Psoas muscle (tissue), 8 donors: ENCODE data around the gene GUCY2C. TPM values are rescaled to one million over a fixed set of nuclear protein-coding genes. Genes with fewer than 3 reads are reported as not detected.

ENCODE experiments used
- ATAC-seq, 4 donors: fragments of 200-7000 bp; cut with Tn5 transposase; one replicate each; pipeline ENCODE4 v1.9.1; 2020; ENCODE audit warnings: moderate library complexity in 3 of 4, mild to moderate bottlenecking in 2 of 4
- DNase-seq, 2 donors: peaks; one replicate each; pipeline ENCODE4 v3.0.0-alpha.2; 2020
- H3K27ac ChIP-seq: fragments of 200-600 bp; one replicate; pipeline ENCODE4 v1.8.0; 2022
- H3K27me3 ChIP-seq, 3 donors: fragments of 200-600 bp in 1 of 3; one replicate each; pipeline versions ENCODE4 v1.6.1 to v1.8.0; 2013 to 2022; ENCODE audit warnings: low read length in 2 of 3, mild to moderate bottlenecking in 2 of 3, moderate library complexity in 1 of 3; ENCODE audit not compliant: insufficient read depth in 3 of 3
- H3K36me3 ChIP-seq, 2 donors: fragments of 200-600 bp in 1 of 2; one replicate each; pipeline versions ENCODE4 v1.6.1 to v1.8.0; 2013 to 2022; ENCODE audit warnings: low read depth in 1 of 2, mild to moderate bottlenecking in 1 of 2, moderate library complexity in 1 of 2; ENCODE audit not compliant: insufficient read depth in 1 of 2
- H3K4me1 ChIP-seq: fragments of 200-600 bp; one replicate; pipeline ENCODE4 v1.8.0; 2022
- H3K4me3 ChIP-seq: fragments of 200-600 bp; one replicate; pipeline ENCODE4 v1.8.0; 2022; ENCODE audit warnings: mild to moderate bottlenecking
- H3K9me3 ChIP-seq: fragments of 200-600 bp; one replicate; pipeline ENCODE4 v1.8.0; 2022
- CTCF ChIP-seq: fragments of 200-600 bp; IDR thresholded peaks from one replicate; pipeline ENCODE4 v1.8.0; 2022; ENCODE audit warnings: antibody characterized with exemption
- WGBS, 3 donors: extraction: QIAGEN DNeasy Blood & Tissue Kit; methylation state at CpG; one replicate each; pipeline versions ENCODE4 v1.1.6 to v1.1.7; 2013; 5-methylcytosine and 5-hydroxymethylcytosine counted together
- intact Hi-C, 2 donors: fragments of 100-400 bp; cut with DNase I; formaldehyde crosslinking; loops; one replicate each; pipeline versions ENCODE4 v1.11.0 to v1.14.2; 2022
- polyA plus RNA-seq, 3 donors: library from polyadenylated mRNA; stranded (reverse); fragments of 200-250 nt; gene quantifications; one replicate each; pipeline ENCODE4 v1.2.3, GENCODE V29; 2013
- total RNA-seq, 4 donors: library from RNA; stranded (reverse); fragmentation: NEBNext Ultra II Directional in 2 of 4; extraction: Animal tissue kit (Norgen Biotek cat#: 25700) in 2 of 4; gene quantifications; one replicate each; pipeline versions ENCODE4 v1.2.1 to v1.2.4, GENCODE V29; 2021 to 2023
- donor health status: healthy with polysubstance abuse.
- donor health status: DM: no; HTN: no; CAD: no; lungs with moderate emphysema.
- donor health status: Bipolar disorder and iron deficiency.
- donor health status: healthy.
- donor health status: DM: yes; HTN: yes; CAD: no.
- donor health status: DM: no; HTN: no; CAD: no.
- donor health status: DM: no; HTN: no; CAD: no.
- donor health status: DM: yes; HTN: yes; CAD: no.

GUCY2C gene
- total and polyA plus RNA-seq, 7 donors: 0.11 to 0.13 TPM; not detected in 5

- no peak overlapping the region for H3K4me3 ChIP-seq
- intact Hi-C loops: loop anchor here (2.0 to 10.0 kb wide), 3 partner anchors 32 to 365 kb away; no protein-coding TSS in a partner anchor
- 19 to 23% (median 22%) methylated on average over 8 of the region's 8 CpGs for WGBS, 3 donors
- no peaks in the 10 kb centered on the region for H3K4me1 ChIP-seq
- H3K27me3 ChIP-seq: no peaks in the 10 kb centered on the region
- H3K9me3 ChIP-seq: no peaks in the 10 kb centered on the region
- peak; percentile 96 for TF ChIP-seq CTCF
- no peak overlapping the region for H3K27ac ChIP-seq
- DNase-seq (peak; percentile 40 to 63), ATAC-seq (peak; percentile 89 to 98 (median 96))
- no peaks in the 10 kb centered on the region for H3K36me3 ChIP-seq
Measured at GRCh38 chr12:14629832-14630710, 66.3 kb downstream of the GUCY2C start.

DNA sequence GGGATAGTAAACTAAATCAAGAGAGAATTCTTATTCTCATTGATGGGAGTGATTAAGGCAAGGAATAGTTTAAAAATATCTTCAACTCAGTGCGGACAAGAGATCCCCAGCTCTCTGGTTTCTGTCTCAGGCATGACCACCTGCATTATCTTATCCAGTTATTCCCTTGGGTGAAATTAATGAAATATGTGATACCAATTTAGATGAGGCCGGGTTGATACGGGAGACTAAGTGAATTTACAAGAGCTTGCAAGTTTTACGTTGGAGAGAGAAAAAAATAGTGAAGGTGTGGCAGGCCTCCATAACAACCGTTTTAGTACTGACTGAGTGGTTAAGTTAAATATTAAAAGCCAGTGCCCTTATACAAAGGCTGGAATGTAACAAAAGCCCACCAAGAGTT, 67.6 kb downstream of the GUCY2C start:
- intact Hi-C loops: loop anchor here in 1 of 2 donors (5.0 kb wide), 1 partner anchor 34 kb away; no protein-coding TSS in a partner anchor
- H3K4me1 ChIP-seq: no peaks in the 10 kb centered on the region
- TF ChIP-seq CTCF: no peak
- ATAC-seq (no peak), DNase-seq (no peak)
- no peak overlapping the region for H3K4me3 ChIP-seq
- no peaks in the 10 kb centered on the region for H3K27me3 ChIP-seq
- H3K9me3 ChIP-seq: no peaks in the 10 kb centered on the region
- H3K36me3 ChIP-seq: no peaks in the 10 kb centered on the region
- H3K27ac ChIP-seq: no peak overlapping the region
- 53 to 56% (median 56%) methylated on average over 5 of the region's 5 CpGs for WGBS, 3 donors

- DNase-seq: no peak
- TF ChIP-seq CTCF: no peak
- peaks cover 0 to 7% of the 10 kb centered on the region in 2 donors for H3K36me3 ChIP-seq
- no peak overlapping the region for H3K4me3 ChIP-seq
- H3K4me1 ChIP-seq: no peaks in the 10 kb centered on the region
- no peaks in the 10 kb centered on the region for H3K27me3 ChIP-seq
- WGBS, 3 donors: 79 to 94% (median 89%) methylated on average over 3 of the region's 3 CpGs
- H3K9me3 ChIP-seq: no peaks in the 10 kb centered on the region
- H3K27ac ChIP-seq: no peak overlapping the region
- intact Hi-C loops: loop anchor here in 1 of 2 donors (5.0 kb wide), 2 partner anchors 95 to 105 kb away; no protein-coding TSS in a partner anchor
- ATAC-seq: no peak
Measured at GRCh38 chr12:14621826-14622225, 74.6 kb downstream of the GUCY2C start.

DNA sequence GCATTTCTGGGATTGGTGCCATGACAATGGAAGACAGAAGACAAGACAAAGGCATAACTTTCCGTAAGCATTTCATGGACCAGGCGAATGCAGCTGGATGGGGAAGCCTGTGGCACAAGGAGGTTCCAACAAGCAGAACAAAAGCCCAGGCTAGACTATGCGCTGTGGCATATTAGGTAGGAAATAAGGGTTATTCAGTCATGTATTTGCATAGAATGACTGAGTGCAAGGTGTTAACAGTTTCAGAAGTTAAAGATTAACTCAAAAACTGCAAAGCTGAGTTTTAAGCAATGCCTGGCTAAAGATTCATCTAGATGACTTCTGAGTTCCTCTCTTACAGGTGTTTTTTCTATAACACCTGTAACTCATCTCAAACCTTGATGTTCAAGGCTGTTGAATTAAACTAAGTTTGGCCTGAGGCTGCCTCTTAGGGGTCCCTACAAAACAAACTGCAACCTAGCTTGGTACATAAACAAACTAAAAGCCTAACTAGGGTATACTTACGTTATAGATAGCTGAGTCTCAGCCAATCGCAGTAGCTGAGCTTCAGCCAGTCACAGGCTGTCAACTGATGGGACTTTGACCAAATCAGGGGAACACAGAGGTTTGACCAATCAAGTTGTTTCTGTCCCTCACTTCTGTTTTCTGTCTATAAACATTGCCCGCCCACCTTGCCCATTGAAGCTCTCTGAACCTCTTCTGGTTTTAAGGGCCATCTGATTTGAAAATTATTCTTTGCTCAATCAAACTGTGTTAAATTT, 76.5 kb downstream of the GUCY2C start:
- TF ChIP-seq CTCF: no peak
- Histone ChIP-seq H3K9me3 (no peaks in the 10 kb centered on the region), H3K27ac (no peak overlapping the region), H3K4me3 (no peak overlapping the region), H3K27me3 (no peaks in the 10 kb centered on the region), H3K4me1 (no peaks in the 10 kb centered on the region), H3K36me3 (peaks cover 0 to 7% of the 10 kb centered on the region in 2 donors)
- ATAC-seq: no peak
- intact Hi-C loops: loop anchor here in 1 of 2 donors (5.0 kb wide), 3 partner anchors 97 to 383 kb away; no protein-coding TSS in a partner anchor
- WGBS, 3 donors: 81 to 94% (median 86%) methylated on average over 6 of the region's 6 CpGs
- DNase-seq: no peak
